HepG2 (cell line): Measurements from ENCODE around the gene ANTXR1. TPM values are rescaled to one million over a fixed set of nuclear protein-coding genes. Genes with fewer than 3 reads are reported as not detected.

Source experiments
- ARID2 ChIP-seq: sonication (generic); formaldehyde crosslinking; IDR thresholded peaks from 2 replicates; pipeline ENCODE4 v1.8.1; 2022; ENCODE audit warnings: mild to moderate bottlenecking, missing genetic modification reagents, borderline replicate concordance
- BCL6 ChIP-seq: IDR thresholded peaks from 2 replicates; pipeline ENCODE4 v1.6.1; 2016; ENCODE audit warnings: missing genetic modification reagents, missing compliant biosample characterization
- HDAC2 ChIP-seq: sonication (generic); formaldehyde crosslinking; IDR thresholded peaks from 2 replicates; pipeline ENCODE4 v1.4.0; 2020; ENCODE audit warnings: missing genetic modification reagents
- HIVEP1 ChIP-seq: sonication (generic); formaldehyde crosslinking; IDR thresholded peaks from 2 replicates; pipeline ENCODE4 v1.4.0; 2020; ENCODE audit warnings: mild to moderate bottlenecking, missing genetic modification reagents
- ISL2 ChIP-seq: sonication (generic); formaldehyde crosslinking; IDR thresholded peaks from 2 replicates; pipeline ENCODE4 v1.5.0; 2020; ENCODE audit warnings: missing genetic modification reagents
- KLF6 ChIP-seq: IDR thresholded peaks from 2 replicates; pipeline ENCODE4 v1.8.0; 2016; ENCODE audit warnings: missing biosample characterization, missing genetic modification reagents
- MTA1 ChIP-seq: sonication (generic); formaldehyde crosslinking; IDR thresholded peaks from 2 replicates; pipeline ENCODE4 v1.4.0; 2020; ENCODE audit warnings: missing genetic modification reagents, mild to moderate bottlenecking, borderline replicate concordance
- NCOA1 ChIP-seq: sonication (generic); formaldehyde crosslinking; IDR thresholded peaks from 2 replicates; pipeline ENCODE4 v1.9.0; 2021; ENCODE audit warnings: missing genetic modification reagents
- NR2C2 ChIP-seq: sonication (generic); formaldehyde crosslinking; IDR thresholded peaks from 2 replicates; pipeline ENCODE4 v1.4.0; 2020; ENCODE audit warnings: missing genetic modification reagents, mild to moderate bottlenecking, moderate library complexity, borderline replicate concordance
- PHF21A ChIP-seq: sonication (generic); formaldehyde crosslinking; IDR thresholded peaks from 2 replicates; pipeline ENCODE4 v1.5.0; 2020; ENCODE audit warnings: mild to moderate bottlenecking, missing genetic modification reagents
- POGZ ChIP-seq: sonication (generic); formaldehyde crosslinking; IDR thresholded peaks from 2 replicates; pipeline ENCODE4 v1.4.0; 2020; ENCODE audit warnings: mild to moderate bottlenecking, missing genetic modification reagents
- RARA ChIP-seq: IDR thresholded peaks from 2 replicates; pipeline ENCODE4 v1.6.1; 2016; ENCODE audit warnings: missing genetic modification reagents, missing compliant biosample characterization
- RXRB ChIP-seq: IDR thresholded peaks from 2 replicates; pipeline ENCODE4 v1.6.1; 2016; ENCODE audit warnings: borderline replicate concordance, missing genetic modification reagents, missing compliant biosample characterization
- SIX1 ChIP-seq: sonication (generic); formaldehyde crosslinking; IDR thresholded peaks from 2 replicates; pipeline ENCODE4 v1.4.0; 2020; ENCODE audit warnings: missing genetic modification reagents, borderline replicate concordance
- SOX13 ChIP-seq, 3 experiments: fragments of 450-650 bp in 1 of 3; sonication (generic) in 1 of 3; formaldehyde crosslinking in 1 of 3; IDR thresholded peaks in 2 of 3; conservative IDR thresholded peaks in 1 of 3; 2 replicates each; pipeline versions ENCODE4 v1.5.0 to v1.6.1; 2016 to 2020; ENCODE audit warnings: antibody characterized with exemption in 1 of 3, mild to moderate bottlenecking in 1 of 3, missing compliant biosample characterization in 1 of 3, missing genetic modification reagents in 1 of 3, moderate library complexity in 1 of 3
- SOX5 ChIP-seq: IDR thresholded peaks from 2 replicates; pipeline ENCODE4 v1.6.1; 2016; ENCODE audit warnings: borderline replicate concordance
- SOX6 ChIP-seq, 2 experiments: fragments of 450-650 bp in 1 of 2; sonication (generic) in 1 of 2; formaldehyde crosslinking in 1 of 2; IDR thresholded peaks; 2 replicates each; pipeline versions ENCODE4 v1.4.0 to v1.6.1; 2017 to 2020; ENCODE audit warnings: antibody characterized with exemption in 1 of 2, mild to moderate bottlenecking in 1 of 2, missing genetic modification reagents in 1 of 2
- TEAD3 ChIP-seq: optimal IDR thresholded peaks from 2 replicates; pipeline ENCODE3; 2016; ENCODE audit warnings: borderline replicate concordance
- ZFP36 ChIP-seq: fragments of 150-350 bp; IDR thresholded peaks from 2 replicates; pipeline ENCODE4 v1.6.1; 2018; ENCODE audit warnings: borderline replicate concordance, low read length, low read depth; ENCODE audit not compliant: partially characterized antibody
- ZNF24 ChIP-seq: fragments of 450-650 bp; IDR thresholded peaks from 2 replicates; pipeline ENCODE4 v1.6.1; 2017; ENCODE audit warnings: antibody characterized with exemption, mild to moderate bottlenecking
- ZNF251 ChIP-seq: sonication (generic); formaldehyde crosslinking; IDR thresholded peaks from 2 replicates; pipeline ENCODE4 v1.9.0; 2021; ENCODE audit warnings: mild to moderate bottlenecking, missing genetic modification reagents
- ZNF331 ChIP-seq: sonication (generic); formaldehyde crosslinking; IDR thresholded peaks from 2 replicates; pipeline ENCODE4 v1.4.0; 2020; ENCODE audit warnings: missing genetic modification reagents
- ZNF414 ChIP-seq: sonication (generic); formaldehyde crosslinking; IDR thresholded peaks from 2 replicates; pipeline ENCODE4 v1.5.0; 2020; ENCODE audit warnings: missing genetic modification reagents
- ZNF7 ChIP-seq: IDR thresholded peaks from 2 replicates; pipeline ENCODE4 v1.6.1; 2016; ENCODE audit warnings: missing biosample characterization, missing genetic modification reagents
- polyA plus RNA-seq, 8 experiments: library from polyadenylated mRNA; depleted of rRNA in 3 of 8; stranded (reverse) in 7 of 8; unstranded in 1 of 8; fragments of >200 nt; fragmentation: Illumina TruSeq in 4 of 8; extraction: Trizol in 4 of 8; gene quantifications; 2 replicates each; pipeline versions ENCODE4 v1.2.1 to v1.2.3, GENCODE V29; 2011 to 2016; ENCODE audit warnings: low read depth in 4 of 8, missing spikeins in 1 of 8, mixed read lengths in 1 of 8; ENCODE audit not compliant: insufficient read depth in 1 of 8
- total RNA-seq, 5 experiments: library from RNA; depleted of rRNA; stranded (reverse); fragments of >200 nt; fragmentation: Illumina TruSeq; extraction: Trizol; gene quantifications; 2 replicates each; pipeline ENCODE4 v1.2.3, GENCODE V29; 2016; ENCODE audit warnings: low read depth in 1 of 5
- TF ChIP-seq, protein P1 (sequence below): sonication (generic); formaldehyde crosslinking; IDR thresholded peaks from 2 replicates; pipeline ENCODE4 v1.4.0; 2020; ENCODE audit warnings: missing genetic modification reagents
- TF ChIP-seq, protein P2 (sequence below): sonication (generic); formaldehyde crosslinking; IDR thresholded peaks from 2 replicates; pipeline ENCODE4 v1.4.0; 2020; ENCODE audit warnings: mild to moderate bottlenecking, missing genetic modification reagents
- TF ChIP-seq, protein P3 (sequence below): IDR thresholded peaks from 2 replicates; pipeline ENCODE4 v1.6.1; 2016; ENCODE audit warnings: missing biosample characterization, missing genetic modification reagents, low read depth

Gene ANTXR1
- total and polyA plus RNA-seq, 2 of the 13 experiments (the other 11 are each of a cell fraction or from before 2014, with no cell fraction given) = 4.5 to 12.7 TPM

DNA sequence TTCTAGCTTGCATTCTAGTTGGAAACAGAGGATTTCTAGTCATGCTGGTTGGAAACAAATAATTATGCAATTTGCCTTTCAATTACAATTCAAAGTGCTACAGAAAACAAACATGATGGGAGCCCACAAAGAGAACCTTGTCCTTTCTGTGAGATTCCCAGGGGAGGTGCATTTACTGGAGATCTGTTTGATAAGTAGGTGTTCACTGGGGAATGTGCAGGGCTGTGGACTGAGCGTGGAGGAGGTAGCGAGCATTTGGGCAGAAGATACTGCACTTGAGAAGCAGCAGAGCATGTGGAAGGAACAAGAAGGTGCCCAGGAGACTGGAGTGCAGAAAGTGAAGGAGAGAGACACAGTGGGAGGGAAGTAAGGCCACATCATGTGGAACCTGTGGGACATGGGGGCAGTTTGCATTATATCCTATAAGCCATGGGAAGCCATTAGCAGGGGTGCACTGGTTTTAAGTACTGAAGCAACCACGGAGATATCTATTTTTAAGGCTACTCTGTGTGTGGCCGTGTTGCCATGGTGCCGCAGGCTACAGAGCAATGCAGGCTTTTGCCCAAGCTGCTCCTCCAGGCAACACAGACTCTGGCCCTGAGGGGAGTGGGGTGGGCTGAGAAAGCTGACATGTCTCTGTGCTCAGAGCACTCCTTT lies 154.0 kb downstream of the ANTXR1 start (continued):
- TF ChIP-seq ZNF7 (CRISPR knock-in tag) (no peak), ZNF251 (0 out of 2 replicates have a peak, but pooled peaks have one; percentile 58), SOX6 (IDR thresholded peaks at IDR 0.05) (no peak), SOX6 (CRISPR knock-in tag; IDR thresholded peaks at IDR 0.05) (peak; percentile 95), ZNF414 (CRISPR knock-in tag) (no peak), RXRB (CRISPR knock-in tag) (peak; percentile 83), MTA1 (CRISPR knock-in tag) (peak; percentile 68; the same call in 1 of the 2 replicates), ZNF24 (0 out of 2 replicates have a peak, but pooled peaks have one; percentile 8), SOX13 (IDR thresholded peaks at IDR 0.05) (peak; percentile 42; the same call in 1 of the 2 replicates), SOX13 (CRISPR knock-in tag; conservative IDR thresholded peaks at IDR 0.05 in 1 of 2, IDR thresholded peaks at IDR 0.05 in 1 of 2) (peak in 1 of 2 experiments; percentile 95; a peak in 2 of 4 replicates), NCOA1 (0 out of 2 replicates have a peak, but pooled peaks have one; percentile 65), ZFP36 (no peak), KLF6 (CRISPR knock-in tag) (no peak), BCL6 (CRISPR knock-in tag) (peak; percentile 89), SOX5 (CRISPR knock-in tag) (peak; percentile 93; the same call in 1 of the 2 replicates), PHF21A (CRISPR knock-in tag) (peak; percentile 85), NR2C2 (CRISPR knock-in tag) (peak; percentile 43; the same call in 1 of the 2 replicates), ISL2 (CRISPR knock-in tag) (peak; percentile 93), POGZ (peak; percentile 51), HIVEP1 (CRISPR knock-in tag) (no peak), RARA (CRISPR knock-in tag) (peak; percentile 58), ARID2 (CRISPR knock-in tag) (no peak), ZNF331 (peak; percentile 63), HDAC2 (CRISPR knock-in tag) (peak; percentile 56; the same call in 1 of the 2 replicates), SIX1 (no peak), TEAD3 (peak; percentile 92)
- TF ChIP-seq, protein P1, sequence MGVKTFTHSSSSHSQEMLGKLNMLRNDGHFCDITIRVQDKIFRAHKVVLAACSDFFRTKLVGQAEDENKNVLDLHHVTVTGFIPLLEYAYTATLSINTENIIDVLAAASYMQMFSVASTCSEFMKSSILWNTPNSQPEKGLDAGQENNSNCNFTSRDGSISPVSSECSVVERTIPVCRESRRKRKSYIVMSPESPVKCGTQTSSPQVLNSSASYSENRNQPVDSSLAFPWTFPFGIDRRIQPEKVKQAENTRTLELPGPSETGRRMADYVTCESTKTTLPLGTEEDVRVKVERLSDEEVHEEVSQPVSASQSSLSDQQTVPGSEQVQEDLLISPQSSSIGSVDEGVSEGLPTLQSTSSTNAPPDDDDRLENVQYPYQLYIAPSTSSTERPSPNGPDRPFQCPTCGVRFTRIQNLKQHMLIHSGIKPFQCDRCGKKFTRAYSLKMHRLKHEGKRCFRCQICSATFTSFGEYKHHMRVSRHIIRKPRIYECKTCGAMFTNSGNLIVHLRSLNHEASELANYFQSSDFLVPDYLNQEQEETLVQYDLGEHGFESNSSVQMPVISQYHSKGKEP (CRISPR knock-in tag) = no peak
- TF ChIP-seq, protein P2, sequence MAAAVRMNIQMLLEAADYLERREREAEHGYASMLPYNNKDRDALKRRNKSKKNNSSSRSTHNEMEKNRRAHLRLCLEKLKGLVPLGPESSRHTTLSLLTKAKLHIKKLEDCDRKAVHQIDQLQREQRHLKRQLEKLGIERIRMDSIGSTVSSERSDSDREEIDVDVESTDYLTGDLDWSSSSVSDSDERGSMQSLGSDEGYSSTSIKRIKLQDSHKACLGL = no peak
- TF ChIP-seq, protein P3, sequence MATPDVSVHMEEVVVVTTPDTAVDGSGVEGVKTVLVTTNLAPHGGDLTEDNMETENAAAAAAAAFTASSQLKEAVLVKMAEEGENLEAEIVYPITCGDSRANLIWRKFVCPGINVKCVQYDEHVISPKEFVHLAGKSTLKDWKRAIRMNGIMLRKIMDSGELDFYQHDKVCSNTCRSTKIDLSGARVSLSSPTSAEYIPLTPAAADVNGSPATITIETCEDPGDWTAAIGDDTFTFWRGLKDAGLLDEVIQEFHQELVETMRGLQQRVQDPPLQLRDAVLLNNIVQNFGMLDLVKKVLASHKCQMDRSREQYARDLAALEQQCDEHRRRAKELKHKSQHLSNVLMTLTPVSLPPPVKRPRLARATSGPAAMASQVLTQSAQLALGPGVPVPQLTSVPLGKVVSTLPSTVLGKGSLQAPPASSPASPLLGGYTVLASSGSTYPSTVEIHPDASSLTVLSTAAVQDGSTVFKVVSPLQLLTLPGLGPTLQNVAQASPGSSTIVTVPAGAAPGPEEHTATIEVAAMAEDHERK (CRISPR knock-in tag) = no peak
